Measurements from ENCODE around the gene CCDC80.

DNA sequence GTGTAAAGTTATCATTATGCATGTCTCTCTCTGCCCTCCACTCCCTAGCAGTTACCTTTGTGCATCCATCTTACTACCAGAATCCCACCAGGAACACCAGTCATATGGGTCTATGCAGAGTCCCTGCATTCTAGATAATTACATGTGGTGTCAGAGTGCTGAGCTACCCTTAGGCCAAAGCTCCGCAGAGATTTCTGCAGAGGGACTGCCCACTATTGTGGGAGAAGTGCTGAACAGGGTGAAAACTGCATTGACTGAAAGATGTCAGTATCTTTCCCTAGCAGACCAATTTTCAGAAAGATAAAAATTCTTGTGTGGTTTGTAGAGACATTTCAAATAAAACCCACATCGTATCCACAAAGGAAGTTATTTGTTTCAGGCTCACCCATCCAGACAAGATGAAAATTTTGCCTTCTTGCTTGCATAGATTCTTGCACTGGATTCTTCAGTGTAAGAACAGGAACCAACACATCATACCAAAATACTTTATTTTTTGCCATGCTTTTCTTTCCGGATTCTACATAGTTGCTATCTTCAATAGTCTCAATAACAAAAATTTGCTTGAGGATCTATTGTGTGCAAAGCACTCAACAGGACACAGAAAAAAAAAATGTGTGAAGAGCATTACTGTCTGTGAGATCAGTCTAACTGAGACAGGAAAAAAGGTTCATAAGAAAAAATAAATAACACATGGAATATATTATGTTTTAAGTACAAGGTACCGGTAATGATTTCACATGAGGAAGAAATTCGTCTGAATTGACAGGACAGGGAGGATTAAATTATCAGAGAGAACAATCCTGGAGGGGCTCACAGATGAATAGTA, 32.0 kb upstream of the CCDC80 start:
- TF ChIP-seq, protein P1, sequence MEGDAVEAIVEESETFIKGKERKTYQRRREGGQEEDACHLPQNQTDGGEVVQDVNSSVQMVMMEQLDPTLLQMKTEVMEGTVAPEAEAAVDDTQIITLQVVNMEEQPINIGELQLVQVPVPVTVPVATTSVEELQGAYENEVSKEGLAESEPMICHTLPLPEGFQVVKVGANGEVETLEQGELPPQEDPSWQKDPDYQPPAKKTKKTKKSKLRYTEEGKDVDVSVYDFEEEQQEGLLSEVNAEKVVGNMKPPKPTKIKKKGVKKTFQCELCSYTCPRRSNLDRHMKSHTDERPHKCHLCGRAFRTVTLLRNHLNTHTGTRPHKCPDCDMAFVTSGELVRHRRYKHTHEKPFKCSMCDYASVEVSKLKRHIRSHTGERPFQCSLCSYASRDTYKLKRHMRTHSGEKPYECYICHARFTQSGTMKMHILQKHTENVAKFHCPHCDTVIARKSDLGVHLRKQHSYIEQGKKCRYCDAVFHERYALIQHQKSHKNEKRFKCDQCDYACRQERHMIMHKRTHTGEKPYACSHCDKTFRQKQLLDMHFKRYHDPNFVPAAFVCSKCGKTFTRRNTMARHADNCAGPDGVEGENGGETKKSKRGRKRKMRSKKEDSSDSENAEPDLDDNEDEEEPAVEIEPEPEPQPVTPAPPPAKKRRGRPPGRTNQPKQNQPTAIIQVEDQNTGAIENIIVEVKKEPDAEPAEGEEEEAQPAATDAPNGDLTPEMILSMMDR (IDR thresholded peaks at IDR 0.05) = no peak
- TF ChIP-seq POLR2A (IDR thresholded peaks at IDR 0.05) = no peak

Data from heart left ventricle (tissue), 13 donors.